Cardiac muscle cell (in vitro differentiated cells and primary cell): Measurements from ENCODE around the gene UNC45A. TPM values are rescaled to one million over a fixed set of nuclear protein-coding genes. Genes with fewer than 3 reads are reported as not detected.
A peak's percentile ranks its signal among the peaks of the same experiment; 100 is the strongest.
"Not testable (repeated sequence)": the region's sequence is repeated elsewhere in the genome, so short reads cannot be mapped to it uniquely, and the experiment has no call there.

Experiments
- DNase-seq, 2 donors: peaks; one replicate each; pipeline versions ENCODE4 v3.0.0 to v3.0.0-alpha.2; 2010 to 2017; ENCODE audit warnings: low read depth in 1 of 2, low spot score in 1 of 2
- H3K27ac ChIP-seq: fragments of 200-600 bp; sonication (generic); 2 replicates; pipeline ENCODE4 v1.5.1; 2016
- H3K27me3 ChIP-seq: fragments of 200-600 bp; sonication (generic); 2 replicates; pipeline ENCODE4 v1.6.0; 2016; ENCODE audit warnings: control low read depth
- H3K36me3 ChIP-seq: fragments of 200-600 bp; sonication (generic); 2 replicates; pipeline ENCODE4 v1.5.1; 2016; ENCODE audit warnings: control low read depth
- H3K4me1 ChIP-seq: fragments of 200-600 bp; sonication (generic); 2 replicates; pipeline ENCODE4 v1.8.1; 2017; ENCODE audit warnings: low read depth, mild to moderate bottlenecking, mixed run types
- H3K4me3 ChIP-seq: fragments of 200-600 bp; sonication (generic); 2 replicates; pipeline ENCODE4 v1.5.1; 2016; ENCODE audit warnings: mild to moderate bottlenecking
- H3K9me3 ChIP-seq: fragments of 200-600 bp; sonication (generic); 2 replicates; pipeline ENCODE4 v1.5.1; 2017; ENCODE audit warnings: low read depth, mild to moderate bottlenecking, control low read depth
- CTCF ChIP-seq: IDR thresholded peaks from 2 replicates; pipeline ENCODE4 v1.5.1; 2012; ENCODE audit warnings: low read depth, mild to moderate bottlenecking, low read length
- polyA plus RNA-seq: library from polyadenylated mRNA; unstranded; fragments of >200 nt; fragmentation: Nextera tagmentation; extraction: Ambion mirVana; gene quantifications from 2 replicates; pipeline ENCODE4 v1.2.1, GENCODE V29; 2016
- total RNA-seq: library from RNA; depleted of rRNA; stranded (reverse); fragments of >200 nt; gene quantifications from 2 replicates; pipeline ENCODE4 v1.2.3, GENCODE V29; 2016

The UNC45A gene
- total and polyA plus RNA-seq, 2 experiments from 2014 or later, result 52.5 to 68.2 TPM

DNA sequence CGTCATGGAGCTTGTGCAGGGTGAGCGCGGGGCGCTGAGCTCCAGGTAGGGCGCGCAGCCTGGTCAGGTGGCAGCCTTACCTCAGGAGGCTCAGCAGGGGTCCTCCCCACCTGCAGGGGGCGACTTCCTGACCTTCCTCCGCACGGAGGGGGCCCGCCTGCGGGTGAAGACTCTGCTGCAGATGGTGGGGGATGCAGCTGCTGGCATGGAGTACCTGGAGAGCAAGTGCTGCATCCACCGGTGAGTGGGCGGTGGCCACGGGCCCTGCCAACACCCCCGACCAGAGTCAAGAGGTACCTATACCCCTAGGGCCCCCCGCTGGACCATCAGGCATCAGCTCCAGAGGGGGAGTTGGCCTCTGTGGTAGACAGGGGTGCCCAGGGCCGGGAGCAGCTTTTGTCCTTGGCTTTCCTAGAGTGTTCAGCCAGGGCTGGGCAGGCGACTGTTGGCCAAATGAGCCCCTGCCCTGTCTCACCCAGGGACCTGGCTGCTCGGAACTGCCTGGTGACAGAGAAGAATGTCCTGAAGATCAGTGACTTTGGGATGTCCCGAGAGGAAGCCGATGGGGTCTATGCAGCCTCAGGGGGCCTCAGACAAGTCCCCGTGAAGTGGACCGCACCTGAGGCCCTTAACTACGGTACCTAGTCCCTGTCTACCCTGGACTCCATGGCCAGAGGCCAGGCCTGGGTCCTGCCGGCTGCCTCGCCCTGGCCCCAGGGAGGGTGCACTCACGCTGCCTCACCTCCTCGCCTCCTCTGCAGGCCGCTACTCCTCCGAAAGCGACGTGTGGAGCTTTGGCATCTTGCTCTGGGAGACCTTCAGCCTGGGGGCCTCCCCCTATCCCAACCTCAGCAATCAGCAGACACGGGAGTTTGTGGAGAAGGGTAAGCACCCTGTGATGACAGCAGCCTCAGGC, 41.7 kb upstream of the UNC45A start:
- TF ChIP-seq CTCF, result peak; percentile 14
- Histone ChIP-seq H3K4me3 (no peak overlapping the region), H3K27me3 (no peaks in the 10 kb centered on the region), H3K27ac (no peak overlapping the region), H3K4me1 (no peaks in the 10 kb centered on the region), H3K36me3 (no peaks in the 10 kb centered on the region), H3K9me3 (no peaks in the 10 kb centered on the region)
- DNase-seq, result no peak

DNA sequence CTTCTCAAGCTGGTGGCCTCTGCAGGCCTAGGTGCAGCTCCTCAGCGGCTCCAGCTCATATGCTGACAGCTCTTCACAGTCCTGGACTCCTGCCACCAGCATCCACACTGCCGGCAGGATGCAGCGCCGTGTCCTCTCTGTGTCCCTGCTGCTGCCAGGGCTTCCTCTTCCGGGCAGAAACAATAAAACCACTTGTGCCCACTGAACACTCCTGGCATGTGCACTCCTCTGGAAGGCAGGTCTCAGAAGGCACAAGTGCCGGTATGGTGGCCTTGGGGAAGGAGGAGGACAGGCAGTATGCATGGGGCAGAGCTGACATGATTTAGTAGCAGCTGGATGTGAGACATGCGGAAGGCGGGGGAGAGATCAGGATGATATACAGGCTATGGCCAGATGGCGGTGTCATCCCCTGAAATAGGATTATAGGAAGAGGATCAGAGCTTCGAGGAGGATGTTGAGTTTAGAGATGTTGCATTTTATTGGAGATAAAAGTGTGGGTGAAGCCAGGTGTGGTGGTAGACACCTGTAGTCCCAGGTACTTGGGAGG, 39.4 kb upstream of the UNC45A start:
- DNase-seq, result no peak
- H3K36me3 ChIP-seq, result no peaks in the 10 kb centered on the region
- no peaks in the 10 kb centered on the region for H3K4me1 ChIP-seq
- TF ChIP-seq CTCF, result no peak
- H3K27me3 ChIP-seq, result no peaks in the 10 kb centered on the region
- no peaks in the 10 kb centered on the region for H3K9me3 ChIP-seq
- H3K27ac ChIP-seq, result no peak overlapping the region
- no peak overlapping the region for H3K4me3 ChIP-seq

DNA sequence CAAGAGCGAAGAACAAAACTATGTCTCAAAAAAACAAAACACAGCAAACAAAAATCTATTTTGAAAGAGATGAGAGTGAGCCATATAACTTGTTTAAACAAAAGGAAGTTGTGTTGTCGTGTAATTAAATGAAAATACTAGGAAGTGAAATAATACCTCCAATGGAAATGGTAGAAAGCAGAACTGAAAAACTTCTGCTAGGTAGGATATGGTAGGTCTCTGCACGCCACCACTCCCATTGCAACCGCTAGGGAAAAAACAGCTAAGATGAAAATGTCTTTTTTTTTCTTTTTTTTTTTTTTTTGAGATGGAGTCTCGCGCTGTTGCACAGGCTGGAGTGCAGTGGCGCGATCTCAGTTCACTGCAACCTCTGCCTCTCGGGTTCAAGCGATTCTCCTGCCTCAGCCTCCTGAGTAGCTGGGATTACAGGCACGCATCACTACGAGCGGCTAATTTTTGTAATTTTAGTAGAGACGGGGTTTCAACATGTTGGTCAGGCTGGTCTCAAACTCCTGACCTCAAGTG, 37.9 kb upstream of the UNC45A start:
- not testable (repeated sequence) for H3K27me3 ChIP-seq, H3K27ac ChIP-seq, H3K4me1 ChIP-seq, H3K4me3 ChIP-seq, H3K9me3 ChIP-seq, DNase-seq, H3K36me3 ChIP-seq

DNA sequence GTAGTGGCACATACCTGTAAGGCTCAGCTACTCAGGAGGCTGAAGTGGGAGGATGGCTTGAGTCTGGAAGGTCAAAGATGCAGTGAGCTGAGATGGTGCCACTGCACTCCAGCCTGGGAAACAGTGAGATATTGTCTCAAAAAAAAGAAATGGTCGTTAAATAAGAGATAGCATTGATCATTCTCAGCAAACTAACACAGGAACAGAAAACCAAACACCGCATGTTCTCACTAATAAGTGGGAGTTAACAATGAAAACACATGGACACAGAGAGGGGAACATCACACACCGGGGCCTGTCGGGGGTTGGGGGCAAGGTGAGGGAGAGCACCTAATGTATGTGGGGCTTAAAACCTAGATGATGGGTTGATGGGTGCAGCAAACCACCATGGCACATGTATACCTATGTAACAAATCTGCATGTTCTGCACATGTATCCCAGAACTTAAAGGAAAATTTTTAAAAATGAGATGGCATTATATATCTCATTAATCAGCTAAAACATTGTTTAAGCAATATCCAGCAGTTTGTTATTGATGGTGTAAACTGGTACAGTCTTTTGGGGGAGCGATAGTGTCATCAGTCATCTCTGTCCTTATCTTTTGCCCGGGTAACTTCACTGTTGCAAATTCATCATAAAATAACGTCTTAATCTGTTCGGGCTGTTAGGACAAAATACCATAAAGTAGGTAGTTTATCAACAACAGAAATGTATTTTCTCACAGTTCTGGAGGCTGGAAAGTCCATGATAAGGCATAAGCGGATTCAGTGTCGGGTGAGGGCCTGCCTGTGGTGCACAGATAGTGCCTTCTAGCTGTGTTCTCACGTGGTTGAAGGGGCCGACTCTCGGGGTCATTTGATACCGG, 33.7 kb upstream of the UNC45A start:
- Histone ChIP-seq H3K4me1 (peaks cover 13% of the 10 kb centered on the region), H3K9me3 (no peaks in the 10 kb centered on the region), H3K27me3 (no peaks in the 10 kb centered on the region), H3K27ac (peak overlapping the region; percentile 93), H3K36me3 (peaks cover 7% of the 10 kb centered on the region), H3K4me3 (peak overlapping the region; percentile 37)
- peak; percentile 6 to 45 for DNase-seq
- TF ChIP-seq CTCF, result no peak

DNA sequence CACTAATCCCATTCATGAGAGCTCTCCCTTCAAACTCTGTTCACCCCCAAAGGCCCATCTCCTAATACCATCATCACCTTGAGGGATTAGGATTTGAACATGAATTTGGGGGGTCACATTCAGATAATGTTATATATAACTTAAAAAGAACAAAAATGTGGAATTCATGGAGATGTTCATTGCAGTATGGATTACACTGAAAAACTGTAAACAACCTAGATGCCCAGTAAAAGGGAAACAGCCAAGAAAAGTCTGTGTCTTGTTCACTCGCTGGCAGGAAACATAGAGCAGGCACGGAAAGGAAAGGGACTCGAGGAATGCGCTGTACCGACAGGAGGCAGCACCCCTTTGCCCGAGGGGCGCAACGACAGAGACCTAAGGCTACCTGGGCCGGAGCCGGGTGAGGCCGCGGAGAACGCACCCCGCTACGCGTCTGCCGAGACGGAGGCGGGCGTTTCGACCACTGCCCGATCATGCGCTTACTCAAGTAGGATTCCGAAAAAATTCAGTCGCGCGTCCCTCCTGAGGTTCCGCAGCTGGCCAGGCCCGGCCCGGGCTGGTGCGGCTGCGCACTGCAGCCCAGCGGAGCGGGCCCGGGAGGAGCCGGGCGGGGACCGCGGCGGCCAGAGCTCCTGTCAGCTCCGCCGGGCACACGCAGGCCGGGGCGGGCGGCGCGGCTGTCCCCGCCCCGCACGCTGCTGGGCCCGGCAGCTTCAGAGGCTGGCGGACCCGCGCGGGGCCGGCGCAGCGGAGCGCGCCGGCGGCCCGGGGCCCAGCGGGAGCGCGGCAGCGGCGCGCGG, 32.8 kb upstream of the UNC45A start:
- Histone ChIP-seq H3K27me3 (no peaks in the 10 kb centered on the region), H3K4me1 (peaks cover 13% of the 10 kb centered on the region), H3K27ac (peak overlapping the region; percentile 93), H3K4me3 (peak overlapping the region; percentile 37), H3K36me3 (peaks cover 12% of the 10 kb centered on the region), H3K9me3 (no peaks in the 10 kb centered on the region)
- peak; percentile 87 to 89 for DNase-seq
- TF ChIP-seq CTCF, result peak; percentile 79
